ENCODE measurements around the gene MDC1. TPM values are rescaled to one million over a fixed set of nuclear protein-coding genes. Genes with fewer than 3 reads are reported as not detected.
"Not testable (repeated sequence)": the region's sequence is repeated elsewhere in the genome, so short reads cannot be mapped to it uniquely, and the experiment has no call there.

MDC1 gene
- total RNA-seq, 1 experiment from 2014 or later, result 10.9 TPM

- DNase-seq (ENCODE audit: low read depth), result peak; percentile 93
Measured at GRCh38 chr6:30725713-30726505, 8.8 kb upstream of the MDC1 start.

DNA sequence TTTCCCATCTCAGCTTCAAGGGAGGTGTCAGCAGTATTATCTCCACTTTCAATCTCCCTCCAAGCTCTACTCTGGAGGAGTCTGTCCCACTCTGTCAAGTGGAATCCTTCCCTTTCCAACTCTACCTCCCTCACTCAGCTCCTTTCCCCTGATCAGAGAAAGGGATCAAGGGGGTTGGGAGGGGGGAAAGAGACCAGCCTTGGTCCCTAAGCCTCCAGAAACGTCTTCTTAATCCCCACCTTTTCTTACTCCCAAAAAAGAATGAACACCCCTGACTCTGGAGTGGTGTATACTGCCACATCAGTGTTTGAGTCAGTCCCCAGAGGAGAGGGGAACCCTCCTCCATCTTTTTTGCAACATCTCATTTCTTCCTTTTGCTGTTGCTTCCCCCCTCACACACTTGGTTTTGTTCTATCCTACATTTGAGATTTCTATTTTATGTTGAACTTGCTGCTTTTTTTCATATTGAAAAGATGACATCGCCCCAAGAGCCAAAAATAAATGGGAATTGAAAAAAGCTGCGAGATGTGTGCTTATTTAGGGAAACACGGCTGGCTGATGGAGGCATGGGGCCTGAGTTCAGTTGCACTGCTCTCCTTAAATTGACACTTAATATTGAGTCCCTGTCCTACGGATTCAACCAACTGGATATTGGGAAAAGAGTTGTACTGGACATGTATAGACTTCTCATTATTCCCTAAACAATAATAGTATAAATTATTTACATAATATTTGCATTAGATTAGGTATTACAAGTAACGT, 8.0 kb upstream of the MDC1 start:
- peak; percentile 64 for DNase-seq (ENCODE audit: low read depth)

DNA sequence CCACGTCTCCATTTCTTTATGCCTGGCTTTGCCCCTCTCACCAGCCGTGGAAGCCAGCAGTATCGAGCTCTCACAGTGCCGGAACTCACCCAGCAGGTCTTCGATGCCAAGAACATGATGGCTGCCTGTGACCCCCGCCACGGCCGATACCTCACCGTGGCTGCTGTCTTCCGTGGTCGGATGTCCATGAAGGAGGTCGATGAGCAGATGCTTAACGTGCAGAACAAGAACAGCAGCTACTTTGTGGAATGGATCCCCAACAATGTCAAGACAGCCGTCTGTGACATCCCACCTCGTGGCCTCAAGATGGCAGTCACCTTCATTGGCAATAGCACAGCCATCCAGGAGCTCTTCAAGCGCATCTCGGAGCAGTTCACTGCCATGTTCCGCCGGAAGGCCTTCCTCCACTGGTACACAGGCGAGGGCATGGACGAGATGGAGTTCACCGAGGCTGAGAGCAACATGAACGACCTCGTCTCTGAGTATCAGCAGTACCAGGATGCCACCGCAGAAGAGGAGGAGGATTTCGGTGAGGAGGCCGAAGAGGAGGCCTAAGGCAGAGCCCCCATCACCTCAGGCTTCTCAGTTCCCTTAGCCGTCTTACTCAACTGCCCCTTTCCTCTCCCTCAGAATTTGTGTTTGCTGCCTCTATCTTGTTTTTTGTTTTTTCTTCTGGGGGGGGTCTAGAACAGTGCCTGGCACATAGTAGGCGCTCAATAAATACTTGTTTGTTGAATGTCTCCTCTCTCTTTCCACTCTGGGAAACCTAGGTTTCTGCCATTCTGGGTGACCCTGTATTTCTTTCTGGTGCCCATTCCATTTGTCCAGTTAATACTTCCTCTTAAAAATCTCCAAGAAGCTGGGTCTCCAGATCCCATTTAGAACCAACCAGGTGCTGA, 7.0 kb upstream of the MDC1 start:
- not testable (repeated sequence) for DNase-seq (ENCODE audit: low read depth)

GRCh38 chr6:30723159-30723842, 6.2 kb upstream of the MDC1 start:
- DNase-seq (ENCODE audit: low read depth), result not testable (repeated sequence)

DNA sequence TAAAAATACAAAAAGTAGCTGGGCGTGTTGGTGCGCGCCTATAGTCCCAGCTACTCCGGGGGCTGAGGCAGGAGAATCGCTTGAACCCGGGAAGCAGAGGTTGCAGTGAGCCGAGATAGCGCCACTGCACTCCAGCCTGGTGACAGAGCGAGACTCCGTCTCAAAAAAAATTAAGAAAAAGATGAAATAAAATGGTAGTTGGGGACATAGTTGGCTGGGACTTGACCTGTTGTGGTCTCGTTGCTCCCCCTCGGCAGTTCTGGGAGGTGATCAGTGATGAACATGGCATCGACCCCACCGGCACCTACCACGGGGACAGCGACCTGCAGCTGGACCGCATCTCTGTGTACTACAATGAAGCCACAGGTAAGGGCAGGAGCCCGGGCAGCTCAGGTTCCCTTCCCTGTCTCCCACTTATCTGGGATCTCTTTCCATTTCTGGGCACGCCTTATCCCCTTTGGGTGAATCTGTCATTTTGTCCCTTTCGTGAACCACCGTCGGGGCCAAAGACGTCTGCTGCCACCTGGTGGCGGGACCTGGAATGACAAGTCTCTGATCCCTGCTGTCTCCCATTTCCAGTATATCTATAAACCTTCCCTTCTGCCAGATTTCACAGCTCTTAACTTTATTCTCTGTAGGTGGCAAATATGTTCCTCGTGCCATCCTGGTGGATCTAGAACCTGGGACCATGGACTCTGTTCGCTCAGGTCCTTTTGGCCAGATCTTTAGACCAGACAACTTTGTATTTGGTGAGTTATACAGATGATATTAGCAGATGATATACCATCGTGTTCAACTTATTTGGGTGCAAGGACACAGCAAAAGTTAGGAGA, 5.4 kb upstream of the MDC1 start:
- peak; percentile 85 for DNase-seq (ENCODE audit: low read depth)

- DNase-seq (ENCODE audit: low read depth), result not testable (repeated sequence)
Measured at GRCh38 chr6:30722025-30722279, 4.9 kb upstream of the MDC1 start.

- DNase-seq (ENCODE audit: low read depth), result peak; percentile 87
Measured at GRCh38 chr6:30721198-30722024, 4.3 kb upstream of the MDC1 start.

DNA sequence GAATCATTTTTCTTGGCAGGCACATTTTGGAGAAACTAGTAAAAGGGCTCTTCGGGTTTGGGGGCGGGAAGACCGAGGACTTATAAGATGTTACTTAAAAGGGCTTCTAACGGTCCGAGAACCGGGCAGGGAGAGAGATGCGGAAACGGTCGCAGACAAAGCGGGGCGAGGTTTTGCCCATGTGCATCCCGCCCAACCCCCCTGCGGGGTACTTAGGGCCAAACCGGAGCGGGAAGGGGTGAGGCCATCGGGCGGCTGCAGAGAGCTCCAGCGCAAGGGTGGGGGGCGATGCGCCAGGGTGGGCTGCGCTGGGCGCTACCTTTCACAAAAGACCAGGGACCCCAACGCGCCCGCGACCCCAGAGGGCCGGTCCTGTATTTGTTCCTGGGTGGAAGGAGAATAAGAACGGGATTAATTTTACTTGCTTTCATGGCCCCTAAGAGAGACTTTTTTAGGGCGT, 3.7 kb upstream of the MDC1 start:
- peak; percentile 71 for DNase-seq (ENCODE audit: low read depth)

GRCh38 chr6:30719791-30720737, 3.0 kb upstream of the MDC1 start, which contains the start of gene TUBB:
Gene TUBB (plus strand): TSS chr6:30720352. CDS start chr6:30720507, 155 bp downstream.
- DNase-seq (ENCODE audit: low read depth), result peak; percentile 100

DNA sequence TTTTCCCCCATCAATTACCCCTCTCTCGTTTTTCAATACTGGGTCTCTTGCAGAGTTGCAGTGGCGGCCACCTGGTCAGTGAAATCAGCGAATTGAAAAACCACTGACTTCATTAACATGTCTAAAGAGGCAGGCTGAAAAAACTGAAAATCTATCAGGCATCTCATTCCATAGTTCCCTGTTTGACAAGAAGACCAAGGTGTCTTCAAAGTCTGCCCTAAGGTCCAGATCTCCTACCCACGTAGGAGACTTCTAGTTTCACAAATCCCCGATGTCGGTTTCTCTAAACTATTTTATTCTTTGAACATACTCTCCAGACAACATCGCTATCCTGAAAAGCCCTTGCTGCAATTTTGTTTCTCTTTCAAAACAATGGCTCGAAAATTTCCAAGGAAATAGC, 2.3 kb upstream of the MDC1 start:
- no peak for DNase-seq (ENCODE audit: low read depth)

GRCh38 chr6:30717845-30718720, 1.0 kb upstream of the MDC1 start:
- not testable (repeated sequence) for DNase-seq (ENCODE audit: low read depth)

DNA sequence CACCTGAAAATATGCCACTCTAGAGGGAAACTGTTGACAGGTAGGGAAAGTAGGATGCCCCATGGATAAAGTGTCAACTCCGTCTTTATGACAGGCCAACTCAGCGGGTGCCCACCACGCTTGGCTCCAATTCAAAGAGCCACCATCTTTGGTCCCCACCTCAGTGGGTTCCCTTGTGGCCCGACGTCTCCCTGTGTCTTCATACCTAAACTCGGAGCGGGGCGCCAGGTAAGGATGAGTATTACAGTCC, 277 bp downstream of the MDC1 start:
- DNase-seq (ENCODE audit: low read depth), result no peak

- no peak for DNase-seq (ENCODE audit: low read depth)
Measured at GRCh38 chr6:30714263-30714662, 2.8 kb downstream of the MDC1 start.

- DNase-seq (ENCODE audit: low read depth), result no peak
Measured at GRCh38 chr6:30712441-30712945, 4.6 kb downstream of the MDC1 start.

GRCh38 chr6:30711758-30712380, 5.2 kb downstream of the MDC1 start:
- DNase-seq (ENCODE audit: low read depth), result no peak

DNA sequence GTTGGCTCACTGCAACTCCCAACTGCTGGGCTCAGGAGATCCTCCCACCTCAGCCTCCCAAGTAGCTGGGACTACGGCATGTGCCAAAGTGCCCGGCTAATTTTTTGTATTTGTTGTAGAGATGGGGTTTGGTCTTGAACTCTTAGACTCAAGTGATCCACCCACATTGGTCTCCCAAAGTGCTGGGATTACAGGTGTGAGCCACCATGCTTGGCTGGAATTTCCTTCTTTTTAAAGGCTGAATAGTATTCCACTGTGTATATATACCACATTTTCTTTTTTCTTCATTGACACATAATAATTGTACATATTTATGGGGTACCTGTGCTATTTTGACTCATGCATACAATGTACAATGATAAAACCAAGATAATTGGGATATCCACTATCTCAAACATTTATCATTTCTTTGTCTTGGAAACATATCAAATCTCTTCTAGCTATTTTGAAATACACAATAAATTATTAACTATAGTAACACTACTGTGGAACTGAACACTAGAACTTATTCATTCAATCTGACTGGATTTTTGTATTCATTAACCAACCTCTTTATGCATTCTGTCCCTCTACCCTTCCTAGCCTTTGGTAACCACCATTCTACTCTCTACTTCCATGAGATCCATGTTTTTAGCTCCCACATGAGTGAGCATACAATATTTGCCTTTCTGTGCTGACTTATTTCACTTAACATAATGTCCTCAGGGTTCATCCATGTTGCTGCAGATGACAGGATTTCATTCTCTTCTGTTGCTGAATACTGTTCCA, 7.8 kb downstream of the MDC1 start:
- DNase-seq (ENCODE audit: low read depth), result no peak
